ENCODE measurements around the gene TEKT4.

- TF ChIP-seq, protein P1, sequence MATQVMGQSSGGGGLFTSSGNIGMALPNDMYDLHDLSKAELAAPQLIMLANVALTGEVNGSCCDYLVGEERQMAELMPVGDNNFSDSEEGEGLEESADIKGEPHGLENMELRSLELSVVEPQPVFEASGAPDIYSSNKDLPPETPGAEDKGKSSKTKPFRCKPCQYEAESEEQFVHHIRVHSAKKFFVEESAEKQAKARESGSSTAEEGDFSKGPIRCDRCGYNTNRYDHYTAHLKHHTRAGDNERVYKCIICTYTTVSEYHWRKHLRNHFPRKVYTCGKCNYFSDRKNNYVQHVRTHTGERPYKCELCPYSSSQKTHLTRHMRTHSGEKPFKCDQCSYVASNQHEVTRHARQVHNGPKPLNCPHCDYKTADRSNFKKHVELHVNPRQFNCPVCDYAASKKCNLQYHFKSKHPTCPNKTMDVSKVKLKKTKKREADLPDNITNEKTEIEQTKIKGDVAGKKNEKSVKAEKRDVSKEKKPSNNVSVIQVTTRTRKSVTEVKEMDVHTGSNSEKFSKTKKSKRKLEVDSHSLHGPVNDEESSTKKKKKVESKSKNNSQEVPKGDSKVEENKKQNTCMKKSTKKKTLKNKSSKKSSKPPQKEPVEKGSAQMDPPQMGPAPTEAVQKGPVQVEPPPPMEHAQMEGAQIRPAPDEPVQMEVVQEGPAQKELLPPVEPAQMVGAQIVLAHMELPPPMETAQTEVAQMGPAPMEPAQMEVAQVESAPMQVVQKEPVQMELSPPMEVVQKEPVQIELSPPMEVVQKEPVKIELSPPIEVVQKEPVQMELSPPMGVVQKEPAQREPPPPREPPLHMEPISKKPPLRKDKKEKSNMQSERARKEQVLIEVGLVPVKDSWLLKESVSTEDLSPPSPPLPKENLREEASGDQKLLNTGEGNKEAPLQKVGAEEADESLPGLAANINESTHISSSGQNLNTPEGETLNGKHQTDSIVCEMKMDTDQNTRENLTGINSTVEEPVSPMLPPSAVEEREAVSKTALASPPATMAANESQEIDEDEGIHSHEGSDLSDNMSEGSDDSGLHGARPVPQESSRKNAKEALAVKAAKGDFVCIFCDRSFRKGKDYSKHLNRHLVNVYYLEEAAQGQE (IDR thresholded peaks at IDR 0.05; ENCODE audit: insufficient replicate concordance, low read depth): no peak
- TF ChIP-seq GABPA (IDR thresholded peaks at IDR 0.05; ENCODE audit: low read depth) (no peak), POLR2AphosphoS5 (IDR thresholded peaks at IDR 0.05; ENCODE audit: low read depth) (no peak)
- TF ChIP-seq, protein P2, sequence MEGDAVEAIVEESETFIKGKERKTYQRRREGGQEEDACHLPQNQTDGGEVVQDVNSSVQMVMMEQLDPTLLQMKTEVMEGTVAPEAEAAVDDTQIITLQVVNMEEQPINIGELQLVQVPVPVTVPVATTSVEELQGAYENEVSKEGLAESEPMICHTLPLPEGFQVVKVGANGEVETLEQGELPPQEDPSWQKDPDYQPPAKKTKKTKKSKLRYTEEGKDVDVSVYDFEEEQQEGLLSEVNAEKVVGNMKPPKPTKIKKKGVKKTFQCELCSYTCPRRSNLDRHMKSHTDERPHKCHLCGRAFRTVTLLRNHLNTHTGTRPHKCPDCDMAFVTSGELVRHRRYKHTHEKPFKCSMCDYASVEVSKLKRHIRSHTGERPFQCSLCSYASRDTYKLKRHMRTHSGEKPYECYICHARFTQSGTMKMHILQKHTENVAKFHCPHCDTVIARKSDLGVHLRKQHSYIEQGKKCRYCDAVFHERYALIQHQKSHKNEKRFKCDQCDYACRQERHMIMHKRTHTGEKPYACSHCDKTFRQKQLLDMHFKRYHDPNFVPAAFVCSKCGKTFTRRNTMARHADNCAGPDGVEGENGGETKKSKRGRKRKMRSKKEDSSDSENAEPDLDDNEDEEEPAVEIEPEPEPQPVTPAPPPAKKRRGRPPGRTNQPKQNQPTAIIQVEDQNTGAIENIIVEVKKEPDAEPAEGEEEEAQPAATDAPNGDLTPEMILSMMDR (IDR thresholded peaks at IDR 0.05; ENCODE audit: insufficient read depth, low read length): no peak
These were observed 4.7 kb downstream of the TEKT4 start for GRCh38 chr2:94875820-94876522.

Measured in HL-60 (cell line).